Measurements from ENCODE around the gene CYB561D1.

Gene CYB561D1

GRCh38 chr1:109508873-109509175 is 14.9 kb downstream of the CYB561D1 start:
- no peak for DNase-seq (ENCODE audit: low read depth)
- H3K4me3 ChIP-seq (replicated peaks; ENCODE audit: low read depth, low read length): peak overlapping the region; percentile 63
- TF ChIP-seq, protein P1, sequence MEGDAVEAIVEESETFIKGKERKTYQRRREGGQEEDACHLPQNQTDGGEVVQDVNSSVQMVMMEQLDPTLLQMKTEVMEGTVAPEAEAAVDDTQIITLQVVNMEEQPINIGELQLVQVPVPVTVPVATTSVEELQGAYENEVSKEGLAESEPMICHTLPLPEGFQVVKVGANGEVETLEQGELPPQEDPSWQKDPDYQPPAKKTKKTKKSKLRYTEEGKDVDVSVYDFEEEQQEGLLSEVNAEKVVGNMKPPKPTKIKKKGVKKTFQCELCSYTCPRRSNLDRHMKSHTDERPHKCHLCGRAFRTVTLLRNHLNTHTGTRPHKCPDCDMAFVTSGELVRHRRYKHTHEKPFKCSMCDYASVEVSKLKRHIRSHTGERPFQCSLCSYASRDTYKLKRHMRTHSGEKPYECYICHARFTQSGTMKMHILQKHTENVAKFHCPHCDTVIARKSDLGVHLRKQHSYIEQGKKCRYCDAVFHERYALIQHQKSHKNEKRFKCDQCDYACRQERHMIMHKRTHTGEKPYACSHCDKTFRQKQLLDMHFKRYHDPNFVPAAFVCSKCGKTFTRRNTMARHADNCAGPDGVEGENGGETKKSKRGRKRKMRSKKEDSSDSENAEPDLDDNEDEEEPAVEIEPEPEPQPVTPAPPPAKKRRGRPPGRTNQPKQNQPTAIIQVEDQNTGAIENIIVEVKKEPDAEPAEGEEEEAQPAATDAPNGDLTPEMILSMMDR (IDR thresholded peaks at IDR 0.05; ENCODE audit: low read length, missing control alignments): no peak

DNA sequence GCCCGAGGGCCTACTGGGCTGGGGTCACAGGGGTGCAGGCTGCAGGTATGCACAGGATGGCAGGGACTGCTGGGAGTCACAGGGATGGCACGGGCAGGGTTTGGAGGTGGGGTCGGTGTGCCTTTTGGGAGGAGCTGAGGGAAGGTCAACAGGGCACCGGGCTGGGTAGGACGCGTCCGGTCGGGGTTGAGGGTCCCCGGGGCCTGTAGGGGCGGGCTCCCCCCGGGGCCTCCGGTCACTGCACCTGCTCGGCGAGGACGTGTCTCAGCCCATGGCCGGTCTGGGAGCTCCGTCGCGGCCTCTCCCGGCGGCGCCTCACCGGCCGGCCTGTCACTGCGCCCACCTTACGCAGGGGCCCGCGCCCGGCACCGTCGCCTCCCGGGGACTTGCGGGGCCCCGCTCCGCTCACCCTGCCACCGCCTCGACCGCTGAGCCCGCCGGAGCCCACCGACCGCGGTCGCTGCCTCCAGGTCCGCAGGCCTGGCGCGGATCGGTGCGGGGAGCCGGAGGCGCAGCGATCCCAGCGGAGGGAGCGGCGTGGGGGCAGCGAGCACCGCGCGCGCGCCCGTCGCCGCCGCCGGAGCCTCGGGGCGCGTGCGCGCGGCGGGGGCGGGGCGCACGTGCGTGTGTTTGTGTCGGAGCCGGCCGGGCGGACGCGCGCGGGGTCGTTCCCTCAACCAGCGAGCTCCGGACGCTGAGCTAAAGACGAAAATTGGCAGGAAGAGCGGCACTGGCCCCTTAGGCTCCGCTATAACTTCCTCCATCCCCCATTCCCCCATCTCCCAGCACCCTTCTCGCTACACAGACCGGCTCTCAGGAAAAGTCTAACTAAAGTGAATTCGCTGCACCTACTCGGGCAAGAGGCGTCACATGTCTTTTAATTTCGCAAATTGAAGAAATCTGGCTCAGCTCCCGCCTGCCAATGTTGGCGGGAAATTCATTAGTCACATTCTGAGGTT is 15.6 kb downstream of the CYB561D1 start, which contains the start of gene AMIGO1:
TSS of gene AMIGO1 (minus strand) at position 552 of the 959 bp plus-strand sequence. CDS start 815 bp downstream, outside the sequence.
- peak within 1 kb of the TSS; percentile 63 for H3K4me3 ChIP-seq (replicated peaks; ENCODE audit: low read depth, low read length)
- peak; percentile 42 for DNase-seq (ENCODE audit: low read depth)
- TF ChIP-seq, protein P1 (IDR thresholded peaks at IDR 0.05; ENCODE audit: low read length, missing control alignments): no peak

DNA sequence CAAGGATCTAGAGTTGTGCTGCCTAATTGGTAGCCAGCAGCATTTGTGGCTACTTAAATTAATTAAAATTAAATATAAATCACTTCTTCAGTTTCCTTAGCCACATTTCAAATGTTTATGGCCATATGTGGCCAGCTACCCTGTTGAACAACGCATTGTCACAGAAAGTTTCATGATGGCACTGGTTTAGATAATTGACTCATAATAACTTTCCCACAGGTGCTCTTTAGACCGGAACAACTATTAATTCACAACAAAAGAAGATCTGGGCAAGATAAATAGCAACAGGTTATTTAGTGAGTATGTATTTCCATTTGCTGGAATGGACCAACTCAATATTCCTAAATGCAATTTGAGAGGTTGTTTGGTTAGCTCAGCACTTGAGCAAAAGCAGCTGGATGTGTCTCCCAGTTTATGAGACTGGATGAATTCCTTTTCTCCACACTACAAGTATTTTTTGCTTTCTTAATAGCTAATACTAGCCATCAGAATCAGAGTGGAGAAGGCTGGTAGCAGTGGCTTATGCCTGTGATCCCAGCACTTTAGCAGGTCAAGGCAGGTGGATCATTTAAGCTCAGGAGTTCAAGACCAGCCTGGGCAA is 19.3 kb downstream of the CYB561D1 start:
- TF ChIP-seq, protein P1 (IDR thresholded peaks at IDR 0.05; ENCODE audit: low read length, missing control alignments): no peak
- no peak for DNase-seq (ENCODE audit: low read depth)
- no peak overlapping the region for H3K4me3 ChIP-seq (replicated peaks; ENCODE audit: low read depth, low read length)

DNA sequence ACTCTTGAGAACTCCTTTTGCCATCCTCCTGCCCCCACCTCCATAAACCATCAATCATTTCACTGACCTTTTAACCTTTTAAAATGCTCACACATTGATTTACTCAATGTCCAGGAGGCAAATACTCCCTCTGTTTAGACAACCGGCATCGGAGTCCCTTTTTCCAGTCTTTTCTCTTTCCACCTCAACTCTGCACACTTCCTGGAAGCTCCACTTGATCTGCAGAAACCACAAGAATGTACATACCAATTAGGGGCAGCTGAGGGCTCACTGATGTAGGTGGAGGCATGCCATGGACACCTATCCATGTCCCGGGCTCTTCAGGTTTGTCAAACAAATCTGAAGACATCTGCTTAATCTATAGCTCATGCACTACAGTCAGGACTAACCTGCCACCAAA is 21.0 kb downstream of the CYB561D1 start:
- no peak overlapping the region for H3K4me3 ChIP-seq (replicated peaks; ENCODE audit: low read depth, low read length)
- TF ChIP-seq, protein P1 (IDR thresholded peaks at IDR 0.05; ENCODE audit: low read length, missing control alignments): no peak
- no peak for DNase-seq (ENCODE audit: low read depth)

GRCh38 chr1:109516872-109517271 is 23.0 kb downstream of the CYB561D1 start:
- DNase-seq (ENCODE audit: low read depth): no peak
- TF ChIP-seq, protein P1 (IDR thresholded peaks at IDR 0.05; ENCODE audit: low read length, missing control alignments): no peak
- H3K4me3 ChIP-seq (replicated peaks; ENCODE audit: low read depth, low read length): no peak overlapping the region

- H3K4me3 ChIP-seq (replicated peaks; ENCODE audit: low read depth, low read length): no peak overlapping the region
- TF ChIP-seq, protein P1 (IDR thresholded peaks at IDR 0.05; ENCODE audit: low read length, missing control alignments): no peak
- no peak for DNase-seq (ENCODE audit: low read depth)
Measured at GRCh38 chr1:109517337-109517736, 23.4 kb downstream of the CYB561D1 start.

Data from fibroblast of pulmonary artery (primary cell).